HEK293T (cell line): ENCODE measurements around the gene ST8SIA6.

ENCODE experiments used
- FOXA1 ChIP-seq: fragments of 450-650 bp; IDR thresholded peaks from 2 replicates; pipeline ENCODE4 v1.6.1; 2016; ENCODE audit warnings: mild to moderate bottlenecking
- FOXK2 ChIP-seq: fragments of 450-650 bp; IDR thresholded peaks from 2 replicates; pipeline ENCODE4 v1.6.1; 2016; ENCODE audit warnings: mild to moderate bottlenecking
- FOXM1 ChIP-seq: fragments of 450-650 bp; IDR thresholded peaks from 2 replicates; pipeline ENCODE4 v1.6.1; 2017; ENCODE audit warnings: mild to moderate bottlenecking, borderline replicate concordance
- SP1 ChIP-seq: fragments of 450-650 bp; IDR thresholded peaks from 2 replicates; pipeline ENCODE4 v1.6.1; 2017
- SUZ12 ChIP-seq: fragments of 450-650 bp; IDR thresholded peaks from 2 replicates; pipeline ENCODE4 v1.6.1; 2016; ENCODE audit warnings: mild to moderate bottlenecking

GRCh38 chr10:17307123-17307522, 147.3 kb downstream of the ST8SIA6 start:
- TF ChIP-seq FOXM1 = no peak
- no peak for TF ChIP-seq FOXK2
- TF ChIP-seq SP1 = no peak
- no peak for TF ChIP-seq FOXA1
- TF ChIP-seq SUZ12 = no peak
